ENCODE data around the gene NIT1.
A peak's percentile ranks its signal among the peaks of the same experiment; 100 is the strongest.

NIT1 gene

DNA sequence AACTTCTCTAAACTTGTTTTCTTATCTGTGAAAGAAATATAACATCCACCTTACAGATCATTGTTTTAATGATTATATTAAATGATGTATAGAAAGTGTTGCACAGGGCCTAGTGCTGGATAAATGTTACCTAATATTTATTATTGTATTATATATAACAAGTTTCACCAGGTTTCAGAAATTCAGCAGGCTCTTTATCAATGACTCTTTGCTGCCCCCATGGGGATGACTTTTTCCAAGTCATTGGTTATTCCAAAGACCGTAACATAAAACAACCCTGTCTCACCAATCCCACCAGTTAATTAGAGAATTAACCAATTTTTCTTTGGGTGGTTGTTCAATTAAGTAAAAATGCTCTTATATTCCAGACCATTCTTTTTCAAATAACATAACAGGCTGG is 21.9 kb downstream of the NIT1 start:
- no peak overlapping the region for H3K4me3 ChIP-seq (ENCODE audit: low read depth, low read length)
- peak; percentile 35 for DNase-seq (ENCODE audit: low read depth)
- in situ Hi-C loops (cut with HindIII; ENCODE audit: low sequenced_read_pairs): loop anchor here (10.0 kb wide), 1 partner anchor 95 kb away; the partner anchor contains the start of gene USF1
- TF ChIP-seq CTCF (IDR thresholded peaks at IDR 0.05; ENCODE audit: low read depth, low read length, missing control alignments): peak; percentile 61

DNA sequence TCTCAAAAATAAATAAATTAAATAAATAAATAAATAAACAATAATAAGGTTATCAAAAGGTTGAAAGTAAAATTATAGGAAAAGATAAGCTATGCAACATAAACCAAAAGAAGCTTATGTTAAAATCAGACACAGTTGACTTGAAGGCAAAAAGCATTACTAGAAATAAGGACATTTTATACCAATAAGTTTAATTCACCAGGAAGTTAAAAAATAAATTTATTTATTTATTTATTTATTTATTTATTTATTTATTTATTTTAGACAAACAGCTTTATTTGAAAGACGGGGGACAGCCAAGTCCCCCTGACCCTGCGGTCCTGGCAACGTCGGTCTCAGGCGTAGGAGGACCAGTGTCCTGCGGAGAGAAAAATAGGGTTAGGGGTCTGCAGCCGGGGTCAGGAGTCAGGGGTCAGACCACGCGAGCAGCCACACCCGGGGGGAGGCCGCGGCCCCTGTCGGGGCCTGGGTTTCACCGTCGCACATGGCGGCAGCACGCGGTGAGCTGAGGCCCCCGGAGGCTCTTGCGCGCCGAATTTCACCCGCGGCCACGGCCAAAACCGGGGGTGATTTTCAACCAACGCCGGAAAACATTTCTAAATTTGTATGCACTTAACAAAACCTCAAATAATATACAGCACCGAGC is 23.0 kb downstream of the NIT1 start:
- in situ Hi-C loops (cut with HindIII; ENCODE audit: low sequenced_read_pairs): loop anchor here (10.0 kb wide), 1 partner anchor 96 kb away; the partner anchor contains the start of gene USF1
- no peak overlapping the region for H3K4me3 ChIP-seq (ENCODE audit: low read depth, low read length)
- no peak for DNase-seq (ENCODE audit: low read depth)
- no peak for TF ChIP-seq CTCF (IDR thresholded peaks at IDR 0.05; ENCODE audit: low read depth, low read length, missing control alignments)

- in situ Hi-C loops (cut with HindIII; ENCODE audit: low sequenced_read_pairs): loop anchor here (10.0 kb wide), 1 partner anchor 101 kb away; the partner anchor contains the start of gene USF1
- no peak for TF ChIP-seq CTCF (IDR thresholded peaks at IDR 0.05; ENCODE audit: low read depth, low read length, missing control alignments)
- no peak overlapping the region for H3K4me3 ChIP-seq (ENCODE audit: low read depth, low read length)
- DNase-seq (ENCODE audit: low read depth): no peak
Observed at GRCh38 chr1:161145832-161146231, 27.9 kb downstream of the NIT1 start.

DNA sequence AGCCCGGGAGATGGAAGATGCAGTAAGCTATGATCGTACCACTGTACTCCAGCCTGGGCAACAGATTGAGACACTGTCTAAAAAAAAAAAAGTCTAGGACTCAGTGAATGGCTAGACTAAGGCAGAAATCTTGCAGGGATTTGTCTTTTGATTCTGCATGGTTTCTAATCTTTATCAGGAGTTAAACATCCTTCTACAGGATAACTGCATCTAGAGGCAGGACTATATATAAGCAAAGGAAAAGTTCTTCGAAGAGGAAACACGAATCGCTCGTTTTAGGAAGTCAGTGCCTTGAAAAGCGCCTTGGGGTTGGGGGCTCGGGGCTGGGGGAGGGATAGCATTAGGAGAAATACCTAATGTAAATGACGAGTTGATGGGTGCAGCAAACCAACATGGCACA is 35.3 kb downstream of the NIT1 start:
- H3K4me3 ChIP-seq (ENCODE audit: low read depth, low read length): peak overlapping the region; percentile 61
- in situ Hi-C loops (cut with HindIII; ENCODE audit: low sequenced_read_pairs): no loop called here
- DNase-seq (ENCODE audit: low read depth): no peak
- no peak for TF ChIP-seq CTCF (IDR thresholded peaks at IDR 0.05; ENCODE audit: low read depth, low read length, missing control alignments)

DNA sequence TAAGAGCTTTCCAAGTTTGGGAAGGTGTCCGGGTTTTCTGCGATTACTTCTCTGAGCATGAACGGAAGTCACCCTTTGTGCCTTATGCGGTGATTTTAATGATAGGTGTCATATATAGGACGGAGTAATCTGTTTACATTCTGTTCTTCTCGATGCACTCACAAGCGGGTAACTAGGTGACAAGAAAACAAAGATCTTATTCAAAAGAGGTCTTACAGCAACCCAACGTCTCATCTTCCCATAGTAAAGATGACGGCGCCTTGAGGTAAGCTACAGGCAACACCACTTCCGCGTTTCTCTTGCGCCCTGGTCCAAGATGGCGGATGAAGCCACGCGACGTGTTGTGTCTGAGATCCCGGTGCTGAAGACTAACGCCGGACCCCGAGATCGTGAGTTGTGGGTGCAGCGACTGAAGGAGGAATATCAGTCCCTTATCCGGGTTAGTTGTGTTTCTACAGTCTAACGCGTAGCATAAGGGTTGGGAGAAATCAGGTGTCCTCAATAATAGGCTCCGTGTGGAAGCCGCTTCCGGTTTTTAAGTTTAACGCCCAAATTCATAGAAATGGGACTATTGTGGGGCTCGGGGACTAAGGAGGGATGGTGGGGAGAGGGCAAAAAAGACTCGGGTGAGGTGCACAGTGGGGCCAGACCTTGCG is 35.9 kb downstream of the NIT1 start, which contains the start of gene UFC1:
TSS of gene UFC1 (plus strand) at position 297 of the 656 bp plus-strand sequence. CDS start at position 317, 20 bp downstream.
- in situ Hi-C loops (cut with HindIII; ENCODE audit: low sequenced_read_pairs): no loop called here
- peak within 1 kb of the TSS; percentile 61 for H3K4me3 ChIP-seq (ENCODE audit: low read depth, low read length)
- peak; percentile 81 for DNase-seq (ENCODE audit: low read depth)
- TF ChIP-seq CTCF (IDR thresholded peaks at IDR 0.05; ENCODE audit: low read depth, low read length, missing control alignments): no peak

DNA sequence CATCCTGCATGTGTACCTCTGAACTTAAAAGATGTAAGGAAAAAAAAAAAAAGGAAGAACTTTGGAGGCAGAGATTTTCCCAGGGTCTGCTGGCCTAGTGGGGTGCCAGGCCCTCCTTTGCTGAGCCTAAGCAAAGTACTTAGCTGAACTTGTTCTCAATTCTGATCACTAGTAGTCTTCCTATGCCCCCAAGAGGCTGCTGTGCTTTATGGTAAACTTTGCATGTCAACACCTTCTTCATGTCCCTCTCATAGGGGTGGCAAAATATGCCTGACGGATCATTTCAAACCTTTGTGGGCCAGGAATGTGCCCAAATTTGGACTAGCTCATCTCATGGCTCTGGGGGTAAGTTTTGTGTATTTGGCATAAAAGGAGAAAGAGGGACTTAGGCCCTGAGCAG is 40.0 kb downstream of the NIT1 start:
- DNase-seq (ENCODE audit: low read depth): no peak
- in situ Hi-C loops (cut with HindIII; ENCODE audit: low sequenced_read_pairs): no loop called here
- H3K4me3 ChIP-seq (ENCODE audit: low read depth, low read length): no peak overlapping the region
- TF ChIP-seq CTCF (IDR thresholded peaks at IDR 0.05; ENCODE audit: low read depth, low read length, missing control alignments): no peak

All from astrocyte of the cerebellum (primary cell).